Mesodermal cell (in vitro differentiated cells): ENCODE results near the gene TRIM49. TPM values are rescaled to one million over a fixed set of nuclear protein-coding genes. Genes with fewer than 3 reads are reported as not detected.
"Not testable (repeated sequence)": the region's sequence is repeated elsewhere in the genome, so short reads cannot be mapped to it uniquely, and the experiment has no call there.

ENCODE experiments used
- H3K27ac ChIP-seq: 2 replicates; pipeline ENCODE4 v1.7.0; 2013; ENCODE audit warnings: mild to moderate bottlenecking, low read depth, low read length, moderate library complexity; ENCODE audit not compliant: severe bottlenecking
- H3K36me3 ChIP-seq: 2 replicates; pipeline ENCODE4 v1.7.1; 2013; ENCODE audit warnings: mild to moderate bottlenecking, low read length, moderate library complexity; ENCODE audit not compliant: control insufficient read depth, insufficient read depth
- H3K4me1 ChIP-seq: one replicate; pipeline ENCODE4 v1.7.1; 2013; ENCODE audit warnings: mild to moderate bottlenecking, low read length; ENCODE audit not compliant: insufficient read depth, control insufficient read depth, poor library complexity, severe bottlenecking
- H3K4me3 ChIP-seq: 2 replicates; pipeline ENCODE4 v1.7.0; 2013; ENCODE audit warnings: low read length, control low read depth, mild to moderate bottlenecking; ENCODE audit not compliant: insufficient read depth, poor library complexity, severe bottlenecking; ENCODE audit errors: extremely low read depth
- H3K9me3 ChIP-seq: 2 replicates; pipeline ENCODE4 v1.7.1; 2013; ENCODE audit warnings: mild to moderate bottlenecking, low read length, moderate library complexity; ENCODE audit not compliant: control insufficient read depth
- WGBS, 2 experiments: methylation state at CpG; one replicate each; pipeline ENCODE4 v1.1.5; 2013; ENCODE audit warnings: missing lambda C conversion rate in 2 of 2; ENCODE audit not compliant: insufficient coverage in 2 of 2; 5-methylcytosine and 5-hydroxymethylcytosine counted together
- polyA plus RNA-seq, 2 experiments: library from polyadenylated mRNA; stranded (reverse); fragments of 50-300 nt; gene quantifications; one replicate each; pipeline ENCODE4 v1.2.3, GENCODE V29; 2013

The TRIM49 gene
- not detected for polyA plus RNA-seq (2013, experiment 1 of 2)
- not detected for polyA plus RNA-seq (2013, experiment 2 of 2)

GRCh38 chr11:89808475-89808874, at the start of gene TRIM49:
TSS of gene TRIM49 (minus strand) at chr11:89808575. CDS start at chr11:89804469, 4,106 bp downstream.
- not testable (repeated sequence) for H3K9me3 ChIP-seq, H3K36me3 ChIP-seq, H3K4me3 ChIP-seq, H3K27ac ChIP-seq, H3K4me1 ChIP-seq
- WGBS, 2 experiments: no CpG with 5 or more reads among the region's 2 CpGs

GRCh38 chr11:89826694-89827093, 18.3 kb upstream of the TRIM49 start:
- WGBS, 2 experiments: no CpG with 5 or more reads among the region's 2 CpGs
- not testable (repeated sequence) for H3K4me1 ChIP-seq, H3K9me3 ChIP-seq, H3K27ac ChIP-seq, H3K4me3 ChIP-seq, H3K36me3 ChIP-seq

GRCh38 chr11:89820008-89820407, 11.6 kb upstream of the TRIM49 start:
- H3K27ac ChIP-seq, H3K9me3 ChIP-seq, H3K4me1 ChIP-seq, H3K36me3 ChIP-seq, H3K4me3 ChIP-seq: not testable (repeated sequence)
- WGBS, 2 experiments: no CpG with 5 or more reads among the region's 3 CpGs

GRCh38 chr11:89813535-89813934, 5.2 kb upstream of the TRIM49 start:
- not testable (repeated sequence) for H3K4me3 ChIP-seq, H3K9me3 ChIP-seq, H3K27ac ChIP-seq, H3K36me3 ChIP-seq, H3K4me1 ChIP-seq
- WGBS, 2 experiments: 92 to 100% methylated on average over 2 to 3 of the region's 5 CpGs

- H3K36me3 ChIP-seq, H3K9me3 ChIP-seq, H3K27ac ChIP-seq, H3K4me3 ChIP-seq, H3K4me1 ChIP-seq: not testable (repeated sequence)
- WGBS, 2 experiments: 90% methylated on average over 4 of the region's 39 CpGs; no CpG with 5 or more reads in 1 of the 2 experiments
These were observed 20.8 kb downstream of the TRIM49 start for GRCh38 chr11:89787506-89788063.

GRCh38 chr11:89785726-89786125, 22.6 kb downstream of the TRIM49 start:
- H3K36me3 ChIP-seq, H3K4me1 ChIP-seq, H3K9me3 ChIP-seq, H3K4me3 ChIP-seq, H3K27ac ChIP-seq: not testable (repeated sequence)
- WGBS, 2 experiments: 100% methylated on average over 3 of the region's 27 CpGs; no CpG with 5 or more reads in 1 of the 2 experiments

- H3K4me1 ChIP-seq, H3K36me3 ChIP-seq, H3K4me3 ChIP-seq, H3K9me3 ChIP-seq, H3K27ac ChIP-seq: not testable (repeated sequence)
These were observed 57.6 kb downstream of the TRIM49 start for GRCh38 chr11:89750822-89751221.
